ENCODE results near the gene FSTL1. TPM values are rescaled to one million over a fixed set of nuclear protein-coding genes. Genes with fewer than 3 reads are reported as not detected.

FSTL1 gene
- total RNA-seq, 1 donor from 2014 or later, result 2,574 TPM

DNA sequence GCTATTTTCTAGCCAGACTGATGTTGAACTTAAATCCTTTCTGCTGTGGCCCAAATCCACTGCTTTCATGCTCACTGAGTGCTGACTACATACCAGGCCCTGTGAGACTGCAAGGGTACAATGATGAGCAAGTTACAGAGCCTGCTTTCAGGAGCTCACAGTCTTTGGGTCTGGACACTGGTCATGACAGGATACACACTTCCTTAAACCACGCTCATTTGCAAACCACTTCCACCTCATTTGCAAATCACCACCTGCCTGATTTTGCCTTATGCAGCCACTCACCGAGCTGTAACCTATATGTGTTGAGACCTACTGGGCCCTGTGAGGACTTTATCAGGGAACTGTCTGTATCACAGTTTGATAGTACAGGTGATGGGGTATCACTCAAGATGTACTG is 51.4 kb downstream of the FSTL1 start:
- TF ChIP-seq, protein P1, sequence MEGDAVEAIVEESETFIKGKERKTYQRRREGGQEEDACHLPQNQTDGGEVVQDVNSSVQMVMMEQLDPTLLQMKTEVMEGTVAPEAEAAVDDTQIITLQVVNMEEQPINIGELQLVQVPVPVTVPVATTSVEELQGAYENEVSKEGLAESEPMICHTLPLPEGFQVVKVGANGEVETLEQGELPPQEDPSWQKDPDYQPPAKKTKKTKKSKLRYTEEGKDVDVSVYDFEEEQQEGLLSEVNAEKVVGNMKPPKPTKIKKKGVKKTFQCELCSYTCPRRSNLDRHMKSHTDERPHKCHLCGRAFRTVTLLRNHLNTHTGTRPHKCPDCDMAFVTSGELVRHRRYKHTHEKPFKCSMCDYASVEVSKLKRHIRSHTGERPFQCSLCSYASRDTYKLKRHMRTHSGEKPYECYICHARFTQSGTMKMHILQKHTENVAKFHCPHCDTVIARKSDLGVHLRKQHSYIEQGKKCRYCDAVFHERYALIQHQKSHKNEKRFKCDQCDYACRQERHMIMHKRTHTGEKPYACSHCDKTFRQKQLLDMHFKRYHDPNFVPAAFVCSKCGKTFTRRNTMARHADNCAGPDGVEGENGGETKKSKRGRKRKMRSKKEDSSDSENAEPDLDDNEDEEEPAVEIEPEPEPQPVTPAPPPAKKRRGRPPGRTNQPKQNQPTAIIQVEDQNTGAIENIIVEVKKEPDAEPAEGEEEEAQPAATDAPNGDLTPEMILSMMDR (IDR thresholded peaks at IDR 0.05), result no peak
- H3K27me3 Mint-ChIP-seq (ENCODE audit: unreplicated experiment), result no peaks in the 10 kb centered on the region
- H3K36me3 Mint-ChIP-seq (ENCODE audit: unreplicated experiment), result peaks cover 83% of the 10 kb centered on the region
- no peaks in the 10 kb centered on the region for H3K4me1 Mint-ChIP-seq (ENCODE audit: unreplicated experiment)
- no peak overlapping the region for H3K27ac Mint-ChIP-seq (ENCODE audit: unreplicated experiment)
- H3K9me3 Mint-ChIP-seq (ENCODE audit: unreplicated experiment), result no peaks in the 10 kb centered on the region
- H3K4me3 Mint-ChIP-seq (ENCODE audit: unreplicated experiment), result no peak overlapping the region
- DNase-seq (ENCODE audit: extremely low spot score, unreplicated experiment), result no peak

DNA sequence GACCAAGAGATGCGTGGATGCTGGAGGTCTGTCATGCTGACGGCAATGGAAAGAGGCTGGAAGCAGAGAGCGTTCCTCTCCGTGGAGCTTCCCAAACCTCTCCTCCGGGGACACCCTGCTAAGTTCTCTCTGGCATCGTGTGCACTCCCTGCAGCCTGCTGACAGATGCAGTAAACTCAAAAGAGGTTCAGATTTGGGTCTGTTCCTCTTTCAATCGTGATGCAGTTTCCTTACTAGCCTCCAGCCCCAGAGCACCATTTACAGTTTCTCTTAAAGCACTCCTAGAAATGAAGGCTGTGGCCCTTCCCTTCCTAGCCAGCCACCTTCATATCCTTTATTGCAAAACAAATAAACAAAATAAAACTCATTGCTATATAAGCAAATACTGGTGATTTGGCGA is 54.3 kb downstream of the FSTL1 start:
- no peaks in the 10 kb centered on the region for H3K27me3 Mint-ChIP-seq (ENCODE audit: unreplicated experiment)
- peaks cover 67% of the 10 kb centered on the region for H3K36me3 Mint-ChIP-seq (ENCODE audit: unreplicated experiment)
- H3K27ac Mint-ChIP-seq (ENCODE audit: unreplicated experiment), result no peak overlapping the region
- TF ChIP-seq, protein P1 (IDR thresholded peaks at IDR 0.05), result no peak
- no peak for DNase-seq (ENCODE audit: extremely low spot score, unreplicated experiment)
- H3K4me1 Mint-ChIP-seq (ENCODE audit: unreplicated experiment), result no peaks in the 10 kb centered on the region
- H3K9me3 Mint-ChIP-seq (ENCODE audit: unreplicated experiment), result no peaks in the 10 kb centered on the region
- H3K4me3 Mint-ChIP-seq (ENCODE audit: unreplicated experiment), result no peak overlapping the region

GRCh38 chr3:120394347-120394746 is 56.4 kb downstream of the FSTL1 start:
- TF ChIP-seq, protein P1 (IDR thresholded peaks at IDR 0.05), result no peak
- Mint-ChIP-seq H3K4me1 (ENCODE audit: unreplicated experiment) (no peaks in the 10 kb centered on the region), H3K4me3 (ENCODE audit: unreplicated experiment) (no peak overlapping the region), H3K9me3 (ENCODE audit: unreplicated experiment) (no peaks in the 10 kb centered on the region), H3K27ac (ENCODE audit: unreplicated experiment) (no peak overlapping the region), H3K27me3 (ENCODE audit: unreplicated experiment) (no peaks in the 10 kb centered on the region), H3K36me3 (ENCODE audit: unreplicated experiment) (peaks cover 48% of the 10 kb centered on the region)
- no peak for DNase-seq (ENCODE audit: extremely low spot score, unreplicated experiment)

DNA sequence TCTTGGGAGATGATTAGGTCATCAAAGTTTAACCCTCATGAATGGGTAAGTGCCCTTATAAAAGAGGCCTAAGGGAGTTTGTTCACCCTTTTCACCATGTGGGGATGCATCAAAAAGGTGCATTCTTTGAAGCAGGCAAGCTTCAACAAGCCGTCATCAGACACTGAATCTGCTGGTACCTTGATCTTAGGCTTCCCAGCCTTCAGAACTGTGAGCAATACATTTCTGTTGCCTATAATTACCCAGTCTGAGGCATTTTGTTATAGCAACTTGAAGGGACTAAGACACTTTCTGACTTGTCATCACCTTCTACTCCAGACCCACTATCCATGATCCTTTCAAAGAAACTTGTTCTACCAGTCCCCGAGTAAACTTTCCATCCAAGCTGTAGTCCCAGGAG is 57.0 kb downstream of the FSTL1 start:
- Mint-ChIP-seq H3K9me3 (ENCODE audit: unreplicated experiment) (no peaks in the 10 kb centered on the region), H3K27ac (ENCODE audit: unreplicated experiment) (no peak overlapping the region), H3K36me3 (ENCODE audit: unreplicated experiment) (peaks cover 42% of the 10 kb centered on the region), H3K4me3 (ENCODE audit: unreplicated experiment) (no peak overlapping the region), H3K4me1 (ENCODE audit: unreplicated experiment) (no peaks in the 10 kb centered on the region), H3K27me3 (ENCODE audit: unreplicated experiment) (no peaks in the 10 kb centered on the region)
- no peak for DNase-seq (ENCODE audit: extremely low spot score, unreplicated experiment)
- TF ChIP-seq, protein P1 (IDR thresholded peaks at IDR 0.05), result no peak

GRCh38 chr3:120393243-120393642 is 57.5 kb downstream of the FSTL1 start:
- H3K36me3 Mint-ChIP-seq (ENCODE audit: unreplicated experiment), result peaks cover 37% of the 10 kb centered on the region
- no peak for DNase-seq (ENCODE audit: extremely low spot score, unreplicated experiment)
- TF ChIP-seq, protein P1 (IDR thresholded peaks at IDR 0.05), result no peak

More at GRCh38 chr3:120393243-120393642, 57.5 kb downstream of the FSTL1 start:
- no peak overlapping the region for H3K4me3 Mint-ChIP-seq (ENCODE audit: unreplicated experiment)
- H3K27me3 Mint-ChIP-seq (ENCODE audit: unreplicated experiment), result no peaks in the 10 kb centered on the region
- no peak overlapping the region for H3K27ac Mint-ChIP-seq (ENCODE audit: unreplicated experiment)
- H3K4me1 Mint-ChIP-seq (ENCODE audit: unreplicated experiment), result no peaks in the 10 kb centered on the region
- H3K9me3 Mint-ChIP-seq (ENCODE audit: unreplicated experiment), result no peaks in the 10 kb centered on the region
